Nephron (organoid): ENCODE results near the gene BEGAIN.

Source experiments
- H3K27ac Mint-ChIP-seq, 3 experiments: 2 replicates each; pipeline ENCODE4 v1.8.0; 2020; ENCODE audit warnings: mixed read lengths in 3 of 3, mild to moderate bottlenecking in 2 of 3, moderate library complexity in 1 of 3
- H3K27me3 Mint-ChIP-seq: 2 replicates; pipeline ENCODE4 v1.8.0; 2021; ENCODE audit warnings: low read depth, mild to moderate bottlenecking, moderate library complexity, mixed read lengths
- H3K36me3 Mint-ChIP-seq: 2 replicates; pipeline ENCODE4 v1.8.0; 2020; ENCODE audit warnings: low read depth, mixed read lengths
- H3K4me1 Mint-ChIP-seq: 2 replicates; pipeline ENCODE4 v1.8.0; 2020; ENCODE audit warnings: mixed read lengths
- H3K4me3 Mint-ChIP-seq, 3 experiments: 2 replicates each; pipeline ENCODE4 v1.8.0; 2020; ENCODE audit warnings: mild to moderate bottlenecking in 3 of 3, mixed read lengths in 3 of 3, moderate library complexity in 2 of 3
- H3K9me3 Mint-ChIP-seq: 2 replicates; pipeline ENCODE4 v1.8.0; 2020; ENCODE audit warnings: mixed read lengths
- CTCF ChIP-seq, 3 experiments: fragments of 200-600 bp; sonication (generic); IDR thresholded peaks; one replicate each; pipeline ENCODE4 v1.5.0; 2021; ENCODE audit warnings: antibody characterized with exemption in 3 of 3; ENCODE audit not compliant: unreplicated experiment in 3 of 3

Gene BEGAIN

GRCh38 chr14:100535287-100536120 lies 51.7 kb downstream of the BEGAIN start:
- Mint-ChIP-seq H3K27me3 (peaks cover 8% of the 10 kb centered on the region), H3K36me3 (no peaks in the 10 kb centered on the region), H3K9me3 (no peaks in the 10 kb centered on the region), H3K27ac (peak overlapping the region in 1 of 3 experiments; percentile 27), H3K4me3 (no peak overlapping the region), H3K4me1 (peaks cover 27% of the 10 kb centered on the region)
- no peak for TF ChIP-seq CTCF (IDR thresholded peaks at IDR 0.05; ENCODE audit: unreplicated experiment in 3 of 3)

- no peaks in the 10 kb centered on the region for H3K36me3 Mint-ChIP-seq
- H3K27ac Mint-ChIP-seq, result peak overlapping the region; percentile 23 to 80 (median 36)
- H3K27me3 Mint-ChIP-seq, result peaks cover 8% of the 10 kb centered on the region
- no peak overlapping the region for H3K4me3 Mint-ChIP-seq
- peaks cover 27% of the 10 kb centered on the region for H3K4me1 Mint-ChIP-seq
- TF ChIP-seq CTCF (IDR thresholded peaks at IDR 0.05; ENCODE audit: unreplicated experiment in 3 of 3), result no peak
- no peaks in the 10 kb centered on the region for H3K9me3 Mint-ChIP-seq
Measured at GRCh38 chr14:100534528-100535286, 52.5 kb downstream of the BEGAIN start.

- Mint-ChIP-seq H3K27me3 (peaks cover 8% of the 10 kb centered on the region), H3K4me3 (no peak overlapping the region), H3K27ac (peak overlapping the region; percentile 23 to 80 (median 36)), H3K4me1 (peaks cover 27% of the 10 kb centered on the region), H3K36me3 (no peaks in the 10 kb centered on the region), H3K9me3 (no peaks in the 10 kb centered on the region)
- no peak for TF ChIP-seq CTCF (IDR thresholded peaks at IDR 0.05; ENCODE audit: unreplicated experiment in 3 of 3)
Measured at GRCh38 chr14:100533656-100534485, 53.3 kb downstream of the BEGAIN start.

- Mint-ChIP-seq H3K4me3 (no peak overlapping the region), H3K4me1 (peaks cover 27% of the 10 kb centered on the region)
- no peak for TF ChIP-seq CTCF (IDR thresholded peaks at IDR 0.05; ENCODE audit: unreplicated experiment in 3 of 3)
Measured at GRCh38 chr14:100532906-100533655, 54.1 kb downstream of the BEGAIN start.

GRCh38 chr14:100532154-100532861 lies 54.9 kb downstream of the BEGAIN start:
- H3K27ac Mint-ChIP-seq, result no peak overlapping the region
- H3K36me3 Mint-ChIP-seq, result no peaks in the 10 kb centered on the region
- H3K27me3 Mint-ChIP-seq, result peaks cover 8% of the 10 kb centered on the region
- no peak overlapping the region for H3K4me3 Mint-ChIP-seq
- TF ChIP-seq CTCF (IDR thresholded peaks at IDR 0.05; ENCODE audit: unreplicated experiment in 3 of 3), result no peak
- H3K4me1 Mint-ChIP-seq, result peaks cover 27% of the 10 kb centered on the region
- no peaks in the 10 kb centered on the region for H3K9me3 Mint-ChIP-seq

More at GRCh38 chr14:100532906-100533655, 54.1 kb downstream of the BEGAIN start:
- Mint-ChIP-seq H3K27ac (no peak overlapping the region), H3K36me3 (no peaks in the 10 kb centered on the region), H3K27me3 (peaks cover 8% of the 10 kb centered on the region), H3K9me3 (no peaks in the 10 kb centered on the region)
